ENCODE data around the gene NDUFAF8.

The NDUFAF8 gene

DNA sequence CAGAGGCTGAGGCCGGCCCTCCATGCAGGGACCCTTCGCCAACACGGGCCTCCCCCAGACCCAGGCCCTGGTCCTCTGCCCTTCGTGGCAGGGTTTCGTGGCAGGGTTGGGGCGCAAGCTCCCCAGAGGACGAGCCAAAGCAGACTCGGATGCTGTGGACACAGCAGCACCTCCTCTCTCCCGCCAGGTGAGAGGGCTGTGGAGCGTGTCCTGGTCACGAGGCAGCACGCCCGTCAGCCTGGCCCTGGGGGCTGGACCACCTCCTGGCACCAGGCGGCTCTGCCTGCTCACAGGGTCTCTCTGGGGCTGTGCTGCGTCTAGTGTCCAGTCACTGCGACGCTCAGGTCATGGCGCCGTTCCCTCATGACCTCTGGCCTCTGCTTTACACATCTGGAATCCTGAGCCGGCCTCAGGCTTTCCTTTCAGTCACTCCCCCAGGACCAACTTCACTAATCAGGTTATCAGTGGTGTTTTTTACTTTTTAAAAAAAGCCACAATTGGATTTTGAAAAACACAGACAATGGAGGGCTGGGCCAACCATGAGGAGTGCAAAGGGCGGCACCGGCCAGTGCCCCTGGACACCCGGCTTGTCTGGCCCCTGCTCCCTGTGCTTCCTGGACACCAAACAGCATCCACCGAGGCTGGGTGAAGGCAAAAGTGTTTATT, 5.4 kb downstream of the NDUFAF8 start:
- Histone ChIP-seq H3K9ac (ENCODE audit: low read depth, low read length) (no peak overlapping the region), H3K79me2 (ENCODE audit: insufficient read depth, low read length) (peaks cover 21% of the 10 kb centered on the region), H3K36me3 (ENCODE audit: insufficient read depth, low read length) (peaks cover 34% of the 10 kb centered on the region), H3K4me1 (ENCODE audit: insufficient read depth, low read length) (peaks cover 19% of the 10 kb centered on the region), H3K9me3 (ENCODE audit: insufficient read depth, low read length, severe bottlenecking) (no peaks in the 10 kb centered on the region), H4K20me1 (ENCODE audit: insufficient read depth, low read length) (peaks cover 45% of the 10 kb centered on the region), H3K27me3 (ENCODE audit: insufficient read depth, low read length, poor library complexity) (no peaks in the 10 kb centered on the region), H3K4me2 (ENCODE audit: insufficient read depth, low read length) (no peak overlapping the region), H3K27ac (ENCODE audit: low read length) (no peak overlapping the region), H2AFZ (ENCODE audit: low read depth, low read length) (no peak overlapping the region), H3K4me3 (ENCODE audit: low read depth in 1 of 2, low read length in 2 of 2) (no peak overlapping the region)
- TF ChIP-seq, protein P1, sequence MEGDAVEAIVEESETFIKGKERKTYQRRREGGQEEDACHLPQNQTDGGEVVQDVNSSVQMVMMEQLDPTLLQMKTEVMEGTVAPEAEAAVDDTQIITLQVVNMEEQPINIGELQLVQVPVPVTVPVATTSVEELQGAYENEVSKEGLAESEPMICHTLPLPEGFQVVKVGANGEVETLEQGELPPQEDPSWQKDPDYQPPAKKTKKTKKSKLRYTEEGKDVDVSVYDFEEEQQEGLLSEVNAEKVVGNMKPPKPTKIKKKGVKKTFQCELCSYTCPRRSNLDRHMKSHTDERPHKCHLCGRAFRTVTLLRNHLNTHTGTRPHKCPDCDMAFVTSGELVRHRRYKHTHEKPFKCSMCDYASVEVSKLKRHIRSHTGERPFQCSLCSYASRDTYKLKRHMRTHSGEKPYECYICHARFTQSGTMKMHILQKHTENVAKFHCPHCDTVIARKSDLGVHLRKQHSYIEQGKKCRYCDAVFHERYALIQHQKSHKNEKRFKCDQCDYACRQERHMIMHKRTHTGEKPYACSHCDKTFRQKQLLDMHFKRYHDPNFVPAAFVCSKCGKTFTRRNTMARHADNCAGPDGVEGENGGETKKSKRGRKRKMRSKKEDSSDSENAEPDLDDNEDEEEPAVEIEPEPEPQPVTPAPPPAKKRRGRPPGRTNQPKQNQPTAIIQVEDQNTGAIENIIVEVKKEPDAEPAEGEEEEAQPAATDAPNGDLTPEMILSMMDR (IDR thresholded peaks at IDR 0.05; ENCODE audit: borderline replicate concordance, extremely low read depth, low read length, poor library complexity, severe bottlenecking) = no peak
- no peak for TF ChIP-seq EZH2 (IDR thresholded peaks at IDR 0.05; ENCODE audit: borderline replicate concordance, low read depth, low read length, severe bottlenecking)
- no peak for ATAC-seq (ENCODE audit: insufficient read depth, low read depth)
- no peak for DNase-seq

DNA sequence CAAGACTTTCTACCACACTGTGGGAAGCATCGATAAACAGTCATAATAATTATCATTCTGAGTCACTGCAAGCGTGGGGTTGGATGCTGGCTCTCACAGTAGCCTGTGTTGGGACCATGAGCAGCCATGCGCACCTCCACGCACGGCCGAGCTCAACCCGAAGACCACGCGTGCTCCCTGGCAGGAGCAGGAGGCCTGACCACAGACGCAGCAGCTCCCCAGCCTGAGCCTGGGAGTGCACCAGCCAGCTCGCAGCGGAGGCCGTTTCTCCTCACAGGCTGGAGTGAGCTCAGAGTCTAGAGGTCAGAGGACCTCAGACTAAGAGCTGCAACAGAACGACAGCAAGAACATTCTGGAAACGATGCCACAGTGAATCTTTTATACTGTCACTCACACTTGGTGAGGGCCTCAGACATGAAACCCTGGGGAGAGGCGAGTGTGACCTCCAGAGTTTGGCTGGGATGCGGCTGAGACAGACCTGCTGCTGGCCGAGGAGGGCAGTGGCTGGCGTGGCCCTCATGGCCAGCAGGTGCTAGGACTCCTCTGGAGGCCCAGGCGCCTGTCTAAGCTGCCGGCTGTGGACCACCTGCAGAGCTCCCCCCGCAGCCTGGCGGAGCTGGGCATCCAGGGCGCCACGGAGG, 6.0 kb downstream of the NDUFAF8 start:
- Histone ChIP-seq H3K36me3 (ENCODE audit: insufficient read depth, low read length) (peaks cover 39% of the 10 kb centered on the region), H3K27ac (ENCODE audit: low read length) (0 out of 2 replicates have a peak overlapping the region, but pooled peaks have one; percentile 13), H4K20me1 (ENCODE audit: insufficient read depth, low read length) (peaks cover 45% of the 10 kb centered on the region), H3K9ac (ENCODE audit: low read depth, low read length) (no peak overlapping the region), H3K9me3 (ENCODE audit: insufficient read depth, low read length, severe bottlenecking) (no peaks in the 10 kb centered on the region), H3K4me1 (ENCODE audit: insufficient read depth, low read length) (peaks cover 15% of the 10 kb centered on the region), H3K4me2 (ENCODE audit: insufficient read depth, low read length) (no peak overlapping the region), H2AFZ (ENCODE audit: low read depth, low read length) (no peak overlapping the region), H3K27me3 (ENCODE audit: insufficient read depth, low read length, poor library complexity) (no peaks in the 10 kb centered on the region), H3K4me3 (ENCODE audit: low read depth in 1 of 2, low read length in 2 of 2) (no peak overlapping the region), H3K79me2 (ENCODE audit: insufficient read depth, low read length) (peaks cover 15% of the 10 kb centered on the region)
- no peak for DNase-seq
- TF ChIP-seq, protein P1 (IDR thresholded peaks at IDR 0.05; ENCODE audit: borderline replicate concordance, extremely low read depth, low read length, poor library complexity, severe bottlenecking) = no peak
- no peak for TF ChIP-seq EZH2 (IDR thresholded peaks at IDR 0.05; ENCODE audit: borderline replicate concordance, low read depth, low read length, severe bottlenecking)
- ATAC-seq (ENCODE audit: insufficient read depth, low read depth) = no peak

DNA sequence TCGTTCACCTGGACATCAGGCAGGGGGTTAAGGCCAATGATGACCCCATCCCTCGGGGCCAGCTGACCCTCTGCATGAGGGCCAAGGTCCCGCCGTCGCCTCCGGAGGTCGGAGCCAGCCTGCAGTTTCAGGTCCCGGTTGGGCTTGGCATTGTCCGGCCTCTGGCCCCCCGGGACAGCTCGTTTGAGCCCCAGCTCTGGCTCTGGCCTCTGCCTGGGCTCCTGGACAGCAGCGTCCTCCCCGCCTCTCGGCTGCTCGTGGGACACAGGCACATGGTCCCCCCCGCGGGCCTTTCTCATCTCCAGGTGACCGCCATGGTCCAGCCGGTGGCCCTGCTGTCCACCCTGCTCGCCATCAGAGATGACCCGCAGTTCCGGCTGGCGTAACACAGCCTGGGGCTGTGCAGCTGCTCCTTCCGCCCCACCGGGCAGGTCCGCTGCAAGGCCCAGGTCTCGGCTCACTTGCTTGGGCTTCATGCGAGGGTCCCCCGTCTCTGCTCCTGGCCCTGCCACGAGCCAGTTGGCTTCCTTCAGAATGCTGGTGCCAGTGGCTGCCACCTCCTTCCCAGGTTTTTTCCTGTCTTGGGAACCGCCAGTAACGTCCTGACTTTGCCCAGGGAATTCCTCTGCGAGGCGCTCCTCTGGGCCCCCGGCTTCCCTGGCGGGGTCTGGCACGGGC, 6.7 kb downstream of the NDUFAF8 start:
- H3K36me3 ChIP-seq (ENCODE audit: insufficient read depth, low read length) = peaks cover 43% of the 10 kb centered on the region
- no peak overlapping the region for H3K4me2 ChIP-seq (ENCODE audit: insufficient read depth, low read length)
- no peak overlapping the region for H3K9ac ChIP-seq (ENCODE audit: low read depth, low read length)
- TF ChIP-seq, protein P1 (IDR thresholded peaks at IDR 0.05; ENCODE audit: borderline replicate concordance, extremely low read depth, low read length, poor library complexity, severe bottlenecking) = no peak
- ATAC-seq (ENCODE audit: insufficient read depth, low read depth) = no peak
- peaks cover 42% of the 10 kb centered on the region for H4K20me1 ChIP-seq (ENCODE audit: insufficient read depth, low read length)
- H3K4me1 ChIP-seq (ENCODE audit: insufficient read depth, low read length) = peaks cover 8% of the 10 kb centered on the region
- no peak for DNase-seq
- H2AFZ ChIP-seq (ENCODE audit: low read depth, low read length) = no peak overlapping the region
- no peak overlapping the region for H3K27ac ChIP-seq (ENCODE audit: low read length)
- H3K9me3 ChIP-seq (ENCODE audit: insufficient read depth, low read length, severe bottlenecking) = no peaks in the 10 kb centered on the region
- no peak overlapping the region for H3K4me3 ChIP-seq (ENCODE audit: low read depth in 1 of 2, low read length in 2 of 2)
- peaks cover 8% of the 10 kb centered on the region for H3K79me2 ChIP-seq (ENCODE audit: insufficient read depth, low read length)
- no peaks in the 10 kb centered on the region for H3K27me3 ChIP-seq (ENCODE audit: insufficient read depth, low read length, poor library complexity)

Data from DND-41 (cell line).